Activated naive CD4-positive, alpha-beta T cell treated with anti-CD3 and anti-CD28 coated beads, Interleukin-2, amount 10 ng/mL, durations not matched to agents 5 hours and 36 hours (primary cell): Measurements from ENCODE around the gene CYB5R4. TPM values are rescaled to one million over a fixed set of nuclear protein-coding genes. Genes with fewer than 3 reads are reported as not detected.

Source experiments
- total RNA-seq, 2 experiments: library from RNA; stranded (reverse); gene quantifications; one replicate each; pipeline ENCODE4 v1.2.3, GENCODE V29; 2021

CYB5R4 gene, protein sequence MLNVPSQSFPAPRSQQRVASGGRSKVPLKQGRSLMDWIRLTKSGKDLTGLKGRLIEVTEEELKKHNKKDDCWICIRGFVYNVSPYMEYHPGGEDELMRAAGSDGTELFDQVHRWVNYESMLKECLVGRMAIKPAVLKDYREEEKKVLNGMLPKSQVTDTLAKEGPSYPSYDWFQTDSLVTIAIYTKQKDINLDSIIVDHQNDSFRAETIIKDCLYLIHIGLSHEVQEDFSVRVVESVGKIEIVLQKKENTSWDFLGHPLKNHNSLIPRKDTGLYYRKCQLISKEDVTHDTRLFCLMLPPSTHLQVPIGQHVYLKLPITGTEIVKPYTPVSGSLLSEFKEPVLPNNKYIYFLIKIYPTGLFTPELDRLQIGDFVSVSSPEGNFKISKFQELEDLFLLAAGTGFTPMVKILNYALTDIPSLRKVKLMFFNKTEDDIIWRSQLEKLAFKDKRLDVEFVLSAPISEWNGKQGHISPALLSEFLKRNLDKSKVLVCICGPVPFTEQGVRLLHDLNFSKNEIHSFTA
- total RNA-seq, result 10 to 100 TPM; 24.6 to 29.3 TPM

DNA sequence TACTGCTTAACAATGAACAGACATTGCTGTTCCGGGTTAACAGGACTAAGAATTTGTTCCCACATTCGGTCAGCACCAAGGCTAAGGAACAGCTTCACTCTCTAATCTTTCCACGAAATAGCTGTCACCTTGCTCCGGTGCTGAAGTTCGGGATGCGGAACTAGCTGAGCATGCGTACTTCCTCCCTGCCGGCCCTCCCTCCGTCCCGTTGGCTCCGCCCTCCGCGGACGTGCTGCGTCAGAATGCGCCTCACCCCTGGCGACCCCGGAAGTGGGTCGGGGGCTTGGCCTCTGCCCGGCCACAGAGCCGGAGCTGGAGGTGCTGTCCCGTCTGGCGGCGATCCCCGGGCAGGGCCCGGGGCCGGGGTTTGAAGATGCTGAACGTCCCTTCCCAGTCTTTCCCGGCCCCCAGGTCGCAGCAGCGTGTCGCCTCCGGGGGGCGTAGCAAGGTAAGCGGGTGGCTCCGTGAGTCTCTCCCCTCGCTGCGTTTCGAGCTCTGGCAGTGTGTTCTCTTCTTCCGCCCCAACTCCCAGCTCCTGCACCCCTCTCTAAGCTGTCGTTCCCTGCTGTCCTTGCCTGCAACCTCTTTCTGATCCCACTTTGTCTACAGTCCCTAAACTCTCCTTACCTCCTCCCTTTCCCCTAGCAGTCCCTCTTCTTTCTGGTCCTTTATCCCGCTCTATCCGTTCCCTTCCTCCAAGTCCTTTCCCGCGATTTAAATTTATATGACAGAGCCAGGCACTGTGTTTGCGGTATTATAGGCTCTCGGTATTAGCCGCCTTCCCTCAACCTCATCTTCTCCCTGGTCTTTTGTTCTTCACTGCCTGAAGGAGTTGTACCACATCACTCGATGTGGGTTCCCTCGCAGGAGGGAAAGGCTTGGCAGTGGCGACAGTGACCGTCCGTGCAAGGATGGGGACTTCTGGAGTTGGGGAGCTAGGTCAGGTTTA is at the start of gene CYB5R4:
Gene CYB5R4 (plus strand): TSS at position 280 of the 949 bp plus-strand sequence. CDS start 94 bp downstream, at position 374.

DNA sequence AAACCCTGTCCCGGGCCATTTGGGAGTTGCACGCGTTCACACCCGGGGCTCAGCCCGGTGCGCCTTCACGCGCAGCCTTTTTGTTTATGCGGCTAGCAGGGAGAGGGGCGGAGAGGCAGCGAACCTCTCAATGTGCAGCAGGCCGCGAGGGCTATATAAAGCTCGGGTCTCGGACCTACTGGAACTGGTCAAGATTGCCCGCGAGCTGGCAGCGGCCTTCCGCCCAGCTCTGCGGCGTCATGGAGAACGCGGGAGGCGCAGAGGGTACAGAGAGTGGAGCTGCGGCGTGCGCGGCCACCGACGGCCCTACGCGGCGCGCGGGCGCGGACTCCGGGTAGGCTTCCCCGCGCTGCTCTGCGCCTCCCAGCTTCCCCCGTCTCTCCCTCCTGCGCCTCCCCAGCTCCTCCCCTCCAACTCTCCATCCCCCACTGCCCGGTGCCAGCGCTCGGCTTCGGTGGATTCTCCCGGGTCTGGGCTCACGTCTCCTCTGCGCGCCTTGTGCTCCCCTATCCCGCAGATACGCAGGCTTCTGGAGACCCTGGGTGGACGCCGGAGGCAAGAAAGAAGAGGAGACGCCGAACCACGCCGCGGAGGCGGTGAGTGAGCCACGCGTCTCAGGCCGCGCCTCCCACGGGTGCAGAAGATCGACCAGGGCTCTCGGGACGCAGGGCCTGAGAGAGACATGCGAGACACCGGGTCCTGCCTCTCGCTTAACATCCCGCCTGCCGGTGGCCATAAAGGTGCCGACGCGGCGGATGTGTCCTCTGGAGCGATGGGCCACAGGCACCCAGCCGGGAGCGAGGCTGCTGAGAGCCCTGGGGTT is 6.1 kb upstream of the CYB5R4 start, which contains the start of gene RIPPLY2:
Gene RIPPLY2 (plus strand): TSS at position 183 of the 823 bp plus-strand sequence. CDS start 57 bp downstream, at position 240.

Other genes with a start within 250 kb of the CYB5R4 start
- not detected for gene SNAP91, start 150.6 kb upstream of the CYB5R4 start, total RNA-seq
- gene RIPPLY2, start 6.3 kb upstream of the CYB5R4 start, total RNA-seq, result not detected
- not detected for gene MRAP2, start 174.1 kb downstream of the CYB5R4 start, total RNA-seq